GM12892 (cell line): ENCODE measurements around the gene MLXIPL.

Source experiments
- POLR2A ChIP-seq: IDR thresholded peaks from 2 replicates; pipeline ENCODE4 v1.6.1; 2011; ENCODE audit warnings: low read depth, low read length, control low read depth
- POLR2AphosphoS5 ChIP-seq: IDR thresholded peaks from 2 replicates; pipeline ENCODE4 v1.6.1; 2011; ENCODE audit warnings: low read depth, low read length, control low read depth

DNA sequence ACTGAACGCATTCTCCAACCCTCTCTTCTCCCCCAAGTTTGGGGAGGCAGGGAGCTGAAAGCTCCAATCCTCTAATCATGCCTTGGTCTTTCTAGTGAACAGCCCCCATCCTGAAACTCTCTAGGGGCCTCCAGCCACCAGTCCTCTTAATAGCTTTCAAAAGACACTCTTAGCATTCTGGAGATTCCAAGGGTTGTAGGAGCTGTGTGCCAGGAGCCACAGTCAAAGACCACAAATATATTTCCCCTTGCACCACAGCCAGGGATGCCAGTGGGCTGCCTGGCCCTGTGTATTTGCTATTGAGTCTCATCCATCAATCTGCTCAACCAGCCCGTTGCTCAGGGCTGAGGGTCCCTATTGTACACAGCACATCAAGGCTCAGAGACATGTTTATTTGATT, 18.5 kb upstream of the MLXIPL start:
- TF ChIP-seq POLR2AphosphoS5 (no peak), POLR2A (no peak)
